Measurements from ENCODE around the gene CDC37.
A peak's percentile ranks its signal among the peaks of the same experiment; 100 is the strongest.

GRCh38 chr19:10430505-10431253 lies 27.3 kb upstream of the CDC37 start:
- TF ChIP-seq PHF8 (IDR thresholded peaks at IDR 0.05; ENCODE audit: borderline replicate concordance, low read depth), result no peak
- no peak for TF ChIP-seq EHMT2 (IDR thresholded peaks at IDR 0.05; ENCODE audit: low read depth)
- TF ChIP-seq POLR2A (IDR thresholded peaks at IDR 0.05; ENCODE audit: low read length), result peak; percentile 3; the same call in 1 of the 2 replicates
- TF ChIP-seq RFX5 (IDR thresholded peaks at IDR 0.05), result no peak
- no peak for TF ChIP-seq TFCP2L1 (CRISPR knock-in tag; IDR thresholded peaks at IDR 0.05)
- TF ChIP-seq, protein P1, sequence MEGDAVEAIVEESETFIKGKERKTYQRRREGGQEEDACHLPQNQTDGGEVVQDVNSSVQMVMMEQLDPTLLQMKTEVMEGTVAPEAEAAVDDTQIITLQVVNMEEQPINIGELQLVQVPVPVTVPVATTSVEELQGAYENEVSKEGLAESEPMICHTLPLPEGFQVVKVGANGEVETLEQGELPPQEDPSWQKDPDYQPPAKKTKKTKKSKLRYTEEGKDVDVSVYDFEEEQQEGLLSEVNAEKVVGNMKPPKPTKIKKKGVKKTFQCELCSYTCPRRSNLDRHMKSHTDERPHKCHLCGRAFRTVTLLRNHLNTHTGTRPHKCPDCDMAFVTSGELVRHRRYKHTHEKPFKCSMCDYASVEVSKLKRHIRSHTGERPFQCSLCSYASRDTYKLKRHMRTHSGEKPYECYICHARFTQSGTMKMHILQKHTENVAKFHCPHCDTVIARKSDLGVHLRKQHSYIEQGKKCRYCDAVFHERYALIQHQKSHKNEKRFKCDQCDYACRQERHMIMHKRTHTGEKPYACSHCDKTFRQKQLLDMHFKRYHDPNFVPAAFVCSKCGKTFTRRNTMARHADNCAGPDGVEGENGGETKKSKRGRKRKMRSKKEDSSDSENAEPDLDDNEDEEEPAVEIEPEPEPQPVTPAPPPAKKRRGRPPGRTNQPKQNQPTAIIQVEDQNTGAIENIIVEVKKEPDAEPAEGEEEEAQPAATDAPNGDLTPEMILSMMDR (IDR thresholded peaks at IDR 0.05), result no peak
- no peak for TF ChIP-seq CHD2 (IDR thresholded peaks at IDR 0.05; ENCODE audit: low read length, partially characterized antibody)
- TF ChIP-seq RCOR1 (IDR thresholded peaks at IDR 0.05; ENCODE audit: low read depth, low read length), result no peak
- no peak for TF ChIP-seq CEBPB (IDR thresholded peaks at IDR 0.05)
- no peak for TF ChIP-seq EP300 (IDR thresholded peaks at IDR 0.05)
- TF ChIP-seq MAX (IDR thresholded peaks at IDR 0.05), result no peak
